Fibroblast of lung (primary cell): Measurements from ENCODE around the gene RHBDD1.

ENCODE experiments used
- CTCF ChIP-seq, 2 donors: IDR thresholded peaks in 1 of 2; conservative IDR thresholded peaks in 1 of 2; 1 replicate in 1 of 2; 2 replicates in 1 of 2; pipeline ENCODE4 v1.5.1; 2011 to 2012; ENCODE audit warnings: low read length in 2 of 2, control low read depth in 1 of 2, inconsistent platforms in 1 of 2, low read depth in 1 of 2, mild to moderate bottlenecking in 1 of 2
- EZH2 ChIP-seq: IDR thresholded peaks from 2 replicates; pipeline ENCODE4 v1.5.1; 2012; ENCODE audit warnings: low read length, control low read depth, mild to moderate bottlenecking; ENCODE audit errors: missing control alignments

GRCh38 chr2:226869371-226869770 is 33.5 kb downstream of the RHBDD1 start:
- TF ChIP-seq EZH2 (no peak), CTCF (conservative IDR thresholded peaks at IDR 0.05 in 1 of 2, IDR thresholded peaks at IDR 0.05 in 1 of 2; ENCODE audit: low read depth in 1 of 2, low read length in 2 of 2) (no peak)
